HG02938 (cell line): ENCODE results near the gene GNB1.

Source experiments
- ATAC-seq: cut with Tn5 transposase; IDR thresholded peaks from one replicate; pipeline ENCODE4 v1.9.1; 2021; ENCODE audit warnings: mild to moderate bottlenecking, moderate library complexity; ENCODE audit not compliant: unreplicated experiment

The GNB1 gene

GRCh38 chr1:1768249-1768992 lies 122.5 kb downstream of the GNB1 start:
- ATAC-seq: no peak

- no peak for ATAC-seq
Observed at GRCh38 chr1:1764876-1765470, 125.9 kb downstream of the GNB1 start.

- no peak for ATAC-seq
Observed at GRCh38 chr1:1763657-1764621, 126.9 kb downstream of the GNB1 start.

- no peak for ATAC-seq
Observed at GRCh38 chr1:1761504-1762376, 129.1 kb downstream of the GNB1 start.

GRCh38 chr1:1760715-1761114 lies 130.2 kb downstream of the GNB1 start:
- no peak for ATAC-seq

- ATAC-seq: no peak
Observed at GRCh38 chr1:1760345-1760650, 130.6 kb downstream of the GNB1 start.

GRCh38 chr1:1759456-1760344 lies 131.2 kb downstream of the GNB1 start:
- no peak for ATAC-seq

- ATAC-seq: no peak
Observed at GRCh38 chr1:1758692-1759455, 132.0 kb downstream of the GNB1 start.

GRCh38 chr1:1758059-1758621 lies 132.7 kb downstream of the GNB1 start:
- ATAC-seq: no peak

GRCh38 chr1:1757422-1758058 lies 133.3 kb downstream of the GNB1 start:
- no peak for ATAC-seq

- no peak for ATAC-seq
Observed at GRCh38 chr1:1756661-1757421, 134.0 kb downstream of the GNB1 start.

GRCh38 chr1:1755852-1756251 lies 135.0 kb downstream of the GNB1 start:
- no peak for ATAC-seq

- ATAC-seq: no peak
Observed at GRCh38 chr1:1755426-1755825, 135.5 kb downstream of the GNB1 start.

GRCh38 chr1:1754051-1754815 lies 136.7 kb downstream of the GNB1 start:
- no peak for ATAC-seq

- ATAC-seq: no peak
Observed at GRCh38 chr1:1753607-1754005, 137.3 kb downstream of the GNB1 start.

GRCh38 chr1:1752636-1753606 lies 138.0 kb downstream of the GNB1 start:
- ATAC-seq: no peak
